Glomerular visceral epithelial cell (primary cell): ENCODE measurements around the gene WDR90.
"Not testable (repeated sequence)": the region's sequence is repeated elsewhere in the genome, so short reads cannot be mapped to it uniquely, and the experiment has no call there.

Experiments
- DNase-seq: peaks from one replicate; pipeline ENCODE4 v3.0.0-alpha.2; 2016; ENCODE audit errors: extremely low spot score

WDR90 gene

GRCh38 chr16:689175-689897 lies 40.2 kb downstream of the WDR90 start:
- DNase-seq = no peak

- DNase-seq = not testable (repeated sequence)
Measured at GRCh38 chr16:691242-691641, 42.1 kb downstream of the WDR90 start.

- DNase-seq = no peak
Measured at GRCh38 chr16:692356-693108, 43.4 kb downstream of the WDR90 start.

GRCh38 chr16:693364-693763 lies 44.2 kb downstream of the WDR90 start:
- DNase-seq = no peak

- DNase-seq = no peak
Measured at GRCh38 chr16:693766-694165, 44.6 kb downstream of the WDR90 start.

- no peak for DNase-seq
Measured at GRCh38 chr16:694187-694862, 45.2 kb downstream of the WDR90 start.

GRCh38 chr16:694863-695354 lies 45.7 kb downstream of the WDR90 start:
- no peak for DNase-seq

DNA sequence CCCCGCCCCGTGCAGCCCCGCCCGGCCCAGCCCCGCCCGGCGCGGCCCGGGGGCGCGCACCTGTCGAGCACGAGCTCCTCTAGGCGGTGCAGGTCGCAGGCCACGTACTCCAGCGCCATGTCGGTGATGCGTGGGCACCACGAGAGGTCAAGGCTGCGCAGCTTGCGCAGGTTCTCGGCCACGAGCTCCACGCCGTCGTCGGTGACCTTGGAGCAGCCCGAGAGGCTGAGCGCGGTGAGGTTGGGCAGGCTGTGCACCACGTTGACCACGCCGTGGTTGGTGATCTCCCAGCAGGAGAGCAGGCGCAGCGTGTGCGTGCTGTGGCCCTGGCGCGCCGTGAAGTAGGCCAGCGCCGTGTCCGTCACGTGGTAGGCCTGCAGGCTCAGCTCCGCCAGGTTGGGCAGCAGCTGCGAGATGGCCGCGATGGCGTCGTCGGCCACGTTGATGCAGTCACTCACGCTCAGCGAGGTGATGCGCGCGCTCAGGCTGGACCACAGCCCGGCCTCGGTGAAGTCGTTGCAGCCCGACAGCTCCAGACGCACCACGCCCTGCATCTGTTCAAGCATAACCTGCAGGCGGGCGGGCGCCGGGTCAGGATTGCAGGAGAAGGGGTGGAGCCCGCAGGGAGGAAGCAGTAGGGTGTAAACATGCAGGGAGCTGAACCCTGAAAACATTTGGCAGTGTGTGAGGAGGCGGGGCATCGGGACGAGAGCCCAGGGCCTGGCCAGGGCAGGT lies 46.4 kb downstream of the WDR90 start:
- peak; percentile 42 for DNase-seq

DNA sequence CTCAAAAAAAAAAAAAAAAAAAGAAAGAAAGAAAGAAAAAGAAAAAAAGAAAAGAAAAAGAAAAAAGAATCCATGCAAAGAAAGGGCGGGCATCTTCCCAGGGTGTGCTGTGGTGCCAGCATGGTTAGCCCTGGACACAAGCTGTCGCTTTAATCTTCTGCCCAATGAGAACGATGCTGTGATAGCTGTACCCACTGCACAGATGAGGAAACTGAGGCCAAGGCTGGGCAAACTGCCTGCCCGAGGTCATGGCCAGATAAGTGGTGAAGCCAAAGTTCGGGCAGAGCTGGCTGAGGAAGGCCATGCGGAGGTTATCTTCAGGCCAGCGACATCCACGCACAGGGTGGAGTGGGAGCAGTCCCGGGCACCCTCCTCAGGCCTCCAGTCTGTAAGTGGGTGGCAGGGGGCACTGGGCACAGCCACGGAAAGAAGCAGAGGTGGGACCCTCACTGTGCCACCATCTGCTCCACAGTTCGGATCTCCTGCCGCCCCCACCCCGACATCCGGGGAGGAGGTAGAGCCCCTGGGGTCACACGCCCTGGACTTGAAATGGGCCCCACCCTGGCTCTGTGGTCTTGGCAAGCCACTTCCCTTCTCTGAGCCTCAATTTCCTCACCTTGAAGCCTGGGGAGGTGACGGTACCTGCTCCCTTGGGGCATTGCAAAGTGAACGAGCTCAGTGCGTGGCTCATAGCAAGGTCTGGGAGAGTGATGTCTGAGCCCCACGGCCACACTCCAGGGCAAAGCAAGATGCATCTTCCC lies 49.9 kb downstream of the WDR90 start:
- DNase-seq = no peak

- no peak for DNase-seq
Measured at GRCh38 chr16:700684-701584, 51.8 kb downstream of the WDR90 start.

- DNase-seq = no peak
Measured at GRCh38 chr16:702341-702740, 53.2 kb downstream of the WDR90 start.

GRCh38 chr16:703406-703805 lies 54.2 kb downstream of the WDR90 start:
- DNase-seq = no peak

DNA sequence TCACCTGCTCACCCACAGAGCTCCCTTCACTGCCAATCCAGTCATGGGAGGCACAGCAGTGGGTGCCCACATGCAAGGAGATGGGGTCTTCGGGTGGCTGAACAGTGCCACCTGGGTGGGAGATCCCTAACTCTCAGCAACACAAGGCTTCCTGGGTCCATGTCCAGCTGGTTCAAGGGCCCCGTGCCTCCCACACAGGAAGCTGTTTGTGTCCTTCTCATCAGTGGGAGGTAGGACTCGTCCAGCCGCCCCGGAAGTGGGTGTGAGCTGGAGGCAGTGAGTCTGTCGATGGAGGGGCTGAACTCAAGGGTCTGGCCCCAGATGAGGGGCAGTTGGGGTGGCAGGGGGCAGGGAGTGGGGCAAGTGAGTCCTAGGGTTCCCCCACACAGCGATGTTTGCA lies 54.9 kb downstream of the WDR90 start:
- no peak for DNase-seq

- DNase-seq = no peak
Measured at GRCh38 chr16:704552-705380, 55.6 kb downstream of the WDR90 start.

DNA sequence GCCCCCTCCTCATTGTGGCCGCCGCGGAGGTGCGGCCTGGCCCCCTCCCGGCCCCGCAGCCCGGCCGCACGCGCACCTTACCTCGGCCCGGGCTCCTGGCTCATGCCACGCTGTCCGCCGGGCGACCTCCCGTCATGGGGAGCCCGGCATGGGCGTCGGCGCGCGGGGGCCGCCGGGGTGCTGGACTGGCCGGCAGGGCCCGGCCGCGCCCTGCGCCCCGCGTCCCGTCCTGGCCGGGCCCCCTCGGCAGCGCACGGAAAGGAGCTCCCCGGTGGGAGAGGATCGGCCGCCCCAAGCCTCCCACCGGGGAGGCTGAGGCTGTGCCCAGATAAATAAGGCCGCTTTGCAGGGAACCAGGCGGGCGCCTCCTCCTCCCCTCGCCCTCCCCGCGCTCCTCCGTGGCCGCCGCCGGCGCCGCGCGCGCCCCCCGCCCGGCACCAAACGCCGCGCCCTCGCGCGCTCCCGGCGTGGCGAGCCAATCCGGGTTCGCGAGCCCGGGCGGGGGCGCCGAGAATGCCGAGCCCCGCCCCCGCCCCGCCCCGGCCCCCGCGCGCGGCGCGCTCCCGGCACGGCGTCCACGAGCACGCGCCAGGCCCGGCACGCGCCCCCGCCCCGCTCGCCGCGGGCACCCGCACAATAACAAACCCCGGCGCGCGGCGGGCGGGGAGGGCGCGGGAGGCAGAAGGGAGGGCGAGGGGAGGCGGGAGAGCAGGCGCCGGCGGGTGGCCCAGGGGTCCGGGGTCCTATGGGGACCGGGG lies 56.4 kb downstream of the WDR90 start, which contains the start of gene FBXL16:
Gene FBXL16 (minus strand): TSS at position 371 of the 758 bp plus-strand sequence. CDS start 8,396 bp downstream, outside the sequence.
- no peak for DNase-seq

- DNase-seq = no peak
Measured at GRCh38 chr16:706189-707061, 57.3 kb downstream of the WDR90 start.

DNA sequence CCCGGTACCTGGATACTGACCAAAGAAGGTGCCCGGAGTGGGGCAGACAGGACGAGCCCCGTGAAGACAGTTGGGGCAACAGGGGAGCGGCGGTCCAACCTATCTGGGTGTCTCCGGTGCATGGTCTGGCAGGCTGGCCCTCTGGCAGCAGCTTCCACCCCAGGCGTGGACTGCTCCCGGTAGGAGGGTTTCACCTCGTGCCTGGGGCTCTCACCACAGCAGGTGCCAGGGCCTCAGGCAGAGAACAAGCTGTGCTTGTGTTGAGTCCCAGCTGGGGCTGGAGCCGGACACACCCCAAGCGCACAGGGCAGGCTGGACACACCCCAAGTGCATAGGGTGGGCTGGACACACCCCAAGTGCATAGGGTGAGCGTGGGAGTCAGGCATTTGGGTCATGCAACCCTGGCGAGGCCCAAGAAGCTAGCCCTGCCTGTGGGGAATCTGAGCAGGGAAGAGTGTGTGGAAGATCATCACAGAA lies 57.9 kb downstream of the WDR90 start:
- no peak for DNase-seq
